BJ (cell line): ENCODE results near the gene RAB3IL1. TPM values are rescaled to one million over a fixed set of nuclear protein-coding genes. Genes with fewer than 3 reads are reported as not detected.
A peak's percentile ranks its signal among the peaks of the same experiment; 100 is the strongest.
"Not testable (repeated sequence)": the region's sequence is repeated elsewhere in the genome, so short reads cannot be mapped to it uniquely, and the experiment has no call there.

ENCODE experiments used
- CTCF ChIA-PET: fragments of 350-600 bp; formaldehyde crosslinking; extraction: SDS; loops from one replicate; lab custom pipeline; 2021; ENCODE audit warnings: antibody characterized with exemption, inconsistent platforms; lab: Yijun Ruan, JAX
- POLR2A ChIA-PET: fragments of 300-600 bp; sonication (Branson Sonifier 250); formaldehyde crosslinking; extraction: SDS; loops from one replicate; lab custom pipeline; 2021; ENCODE audit warnings: antibody characterized with exemption; lab: Charles Lee
- DNase-seq: peaks from one replicate; pipeline ENCODE4 v3.0.0-alpha.2; 2011; ENCODE audit warnings: low read depth
- H3K27me3 ChIP-seq: 2 replicates; pipeline ENCODE4 v1.6.0; 2011; ENCODE audit warnings: low read length; ENCODE audit not compliant: control insufficient read depth, insufficient read depth
- H3K36me3 ChIP-seq: 2 replicates; pipeline ENCODE4 v1.5.1; 2011; ENCODE audit warnings: low read length; ENCODE audit not compliant: control insufficient read depth, insufficient read depth
- H3K4me3 ChIP-seq: 2 replicates; pipeline ENCODE4 v1.5.1; 2011; ENCODE audit warnings: low read depth, mild to moderate bottlenecking, control low read depth, low read length
- polyA plus RNA-seq: library from polyadenylated mRNA; depleted of rRNA; stranded (reverse); fragments of >200 nt; gene quantifications from 2 replicates; pipeline ENCODE4 v1.2.3, GENCODE V29; 2011
- TF ChIP-seq, protein P1 (sequence below): IDR thresholded peaks from 2 replicates; pipeline ENCODE4 v1.5.1; 2011; ENCODE audit warnings: low read depth, mild to moderate bottlenecking, control low read depth, inconsistent platforms, low read length, moderate library complexity; ENCODE audit not compliant: insufficient read depth

The RAB3IL1 gene
- polyA plus RNA-seq, 1 experiment: 15.1 TPM

DNA sequence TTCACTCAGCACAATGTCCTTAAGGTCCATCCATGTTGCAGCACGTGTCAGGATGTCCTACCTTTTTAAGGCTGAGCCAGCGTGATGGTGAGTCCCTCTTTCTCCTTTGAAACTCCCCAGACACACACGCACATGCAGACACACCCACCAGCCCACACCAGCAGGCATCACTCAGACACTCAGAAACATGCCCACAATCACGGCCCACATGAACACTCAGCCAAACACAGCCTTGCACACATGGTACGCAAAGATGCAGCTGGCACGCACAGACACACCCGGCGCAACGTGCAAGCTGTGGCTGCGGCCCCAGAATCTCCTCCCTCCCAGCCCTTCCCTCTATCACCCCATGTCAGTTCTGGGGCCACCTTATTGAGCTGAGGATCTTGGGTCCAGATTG, 34.0 kb downstream of the RAB3IL1 start:
- Histone ChIP-seq H3K36me3 (peaks cover 11% of the 10 kb centered on the region), H3K4me3 (no peak overlapping the region), H3K27me3 (no peaks in the 10 kb centered on the region)
- ChIA-PET CTCF (interaction anchor here (1.7 to 7.1 kb wide), 5 partner anchors 13 to 86 kb away, joined by 4 to 49 read pairs (median 16); no protein-coding TSS in a partner anchor), POLR2A (no interaction called here)
- TF ChIP-seq, protein P1, sequence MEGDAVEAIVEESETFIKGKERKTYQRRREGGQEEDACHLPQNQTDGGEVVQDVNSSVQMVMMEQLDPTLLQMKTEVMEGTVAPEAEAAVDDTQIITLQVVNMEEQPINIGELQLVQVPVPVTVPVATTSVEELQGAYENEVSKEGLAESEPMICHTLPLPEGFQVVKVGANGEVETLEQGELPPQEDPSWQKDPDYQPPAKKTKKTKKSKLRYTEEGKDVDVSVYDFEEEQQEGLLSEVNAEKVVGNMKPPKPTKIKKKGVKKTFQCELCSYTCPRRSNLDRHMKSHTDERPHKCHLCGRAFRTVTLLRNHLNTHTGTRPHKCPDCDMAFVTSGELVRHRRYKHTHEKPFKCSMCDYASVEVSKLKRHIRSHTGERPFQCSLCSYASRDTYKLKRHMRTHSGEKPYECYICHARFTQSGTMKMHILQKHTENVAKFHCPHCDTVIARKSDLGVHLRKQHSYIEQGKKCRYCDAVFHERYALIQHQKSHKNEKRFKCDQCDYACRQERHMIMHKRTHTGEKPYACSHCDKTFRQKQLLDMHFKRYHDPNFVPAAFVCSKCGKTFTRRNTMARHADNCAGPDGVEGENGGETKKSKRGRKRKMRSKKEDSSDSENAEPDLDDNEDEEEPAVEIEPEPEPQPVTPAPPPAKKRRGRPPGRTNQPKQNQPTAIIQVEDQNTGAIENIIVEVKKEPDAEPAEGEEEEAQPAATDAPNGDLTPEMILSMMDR: no peak
- DNase-seq: no peak

GRCh38 chr11:61882879-61883278, 34.5 kb downstream of the RAB3IL1 start:
- ChIA-PET CTCF (interaction anchor here (1.5 to 7.1 kb wide), 6 partner anchors 12 to 225 kb away, joined by 7 to 49 read pairs (median 19); no protein-coding TSS in a partner anchor), POLR2A (no interaction called here)
- no peak for DNase-seq
- TF ChIP-seq, protein P1: no peak
- no peak overlapping the region for H3K4me3 ChIP-seq
- H3K27me3 ChIP-seq: no peaks in the 10 kb centered on the region
- peaks cover 15% of the 10 kb centered on the region for H3K36me3 ChIP-seq

- CTCF ChIA-PET: interaction anchor here (1.3 to 7.1 kb wide), 8 partner anchors 10 to 226 kb away, joined by 3 to 49 read pairs (median 12); no protein-coding TSS in a partner anchor
- H3K4me3 ChIP-seq, POLR2A ChIA-PET, H3K27me3 ChIP-seq: not testable (repeated sequence)
- peaks cover 19% of the 10 kb centered on the region for H3K36me3 ChIP-seq
- DNase-seq: peak; percentile 13
These were observed 35.1 kb downstream of the RAB3IL1 start for GRCh38 chr11:61882267-61882666.

- H3K4me3 ChIP-seq: no peak overlapping the region
- ChIA-PET CTCF (interaction anchor here (1.3 to 7.1 kb wide), 8 partner anchors 10 to 227 kb away, joined by 3 to 49 read pairs (median 12); no protein-coding TSS in a partner anchor), POLR2A (interaction anchor here (0.6 to 0.7 kb wide), 3 partner anchors 10 to 66 kb away, joined by 3 to 15 read pairs (median 4); partner anchors contain the start of gene FADS3)
- no peaks in the 10 kb centered on the region for H3K27me3 ChIP-seq
- TF ChIP-seq, protein P1: no peak
- DNase-seq: no peak
- H3K36me3 ChIP-seq: peaks cover 25% of the 10 kb centered on the region
These were observed 36.0 kb downstream of the RAB3IL1 start for GRCh38 chr11:61881397-61881796.

- no peaks in the 10 kb centered on the region for H3K27me3 ChIP-seq
- ChIA-PET CTCF (interaction anchor here (0.6 to 7.1 kb wide), 7 partner anchors 9 to 228 kb away, joined by 4 to 49 read pairs (median 13); no protein-coding TSS in a partner anchor), POLR2A (no interaction called here)
- no peak overlapping the region for H3K4me3 ChIP-seq
- TF ChIP-seq, protein P1: no peak
- H3K36me3 ChIP-seq: peaks cover 27% of the 10 kb centered on the region
- no peak for DNase-seq
These were observed 36.9 kb downstream of the RAB3IL1 start for GRCh38 chr11:61880454-61880853.

DNA sequence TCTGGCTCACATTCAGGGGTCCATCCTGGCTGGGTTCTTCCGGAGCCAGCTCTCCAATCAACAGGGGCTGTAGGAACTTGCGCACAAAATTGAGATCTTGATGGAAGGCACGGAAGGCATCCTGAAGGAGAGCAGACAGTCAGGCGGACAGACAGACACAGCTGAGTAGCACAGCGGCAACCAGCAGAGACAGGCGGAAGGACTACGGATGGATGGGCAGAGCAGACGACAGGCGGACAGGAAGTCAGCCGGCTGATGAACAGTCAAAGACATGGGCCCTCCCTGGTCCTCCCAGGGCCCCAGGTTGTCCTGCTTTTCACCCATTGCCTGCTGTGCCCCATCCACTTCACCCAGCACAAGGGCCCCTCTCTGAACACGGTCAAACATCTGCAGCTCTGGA, 37.3 kb downstream of the RAB3IL1 start:
- TF ChIP-seq, protein P1: no peak
- no peaks in the 10 kb centered on the region for H3K27me3 ChIP-seq
- CTCF ChIA-PET: interaction anchor here (0.6 to 7.1 kb wide), 9 partner anchors 8 to 228 kb away, joined by 4 to 49 read pairs (median 12); no protein-coding TSS in a partner anchor
- POLR2A ChIA-PET: no interaction called here
- H3K4me3 ChIP-seq: no peak overlapping the region
- DNase-seq: no peak
- peaks cover 27% of the 10 kb centered on the region for H3K36me3 ChIP-seq
